Left ventricle myocardium inferior (tissue), 1 donor: Measurements from ENCODE around the gene LRRC63. TPM values are rescaled to one million over a fixed set of nuclear protein-coding genes. Genes with fewer than 3 reads are reported as not detected.
"Not testable (repeated sequence)": the region's sequence is repeated elsewhere in the genome, so short reads cannot be mapped to it uniquely, and the experiment has no call there.

Experiments
- DNase-seq: peaks from one replicate; pipeline ENCODE4 v3.0.0-alpha.2; 2020
- H3K27ac ChIP-seq: fragments of 200-600 bp; replicated peaks from 2 replicates; pipeline ENCODE4 v1.8.0; 2021
- H3K27me3 ChIP-seq: fragments of 200-600 bp; 2 replicates; pipeline ENCODE4 v1.8.0; 2021; ENCODE audit warnings: low read depth
- H3K36me3 ChIP-seq: fragments of 200-600 bp; 2 replicates; pipeline ENCODE4 v1.8.0; 2021
- H3K4me1 ChIP-seq: fragments of 200-600 bp; 2 replicates; pipeline ENCODE4 v1.8.0; 2021
- H3K4me3 ChIP-seq: fragments of 200-600 bp; 2 replicates; pipeline ENCODE4 v1.8.0; 2021; ENCODE audit warnings: mild to moderate bottlenecking, moderate library complexity
- H3K9me3 ChIP-seq: fragments of 200-600 bp; replicated peaks from 2 replicates; pipeline ENCODE4 v1.8.0; 2021
- CTCF ChIP-seq: fragments of 200-600 bp; IDR thresholded peaks from 2 replicates; pipeline ENCODE4 v1.8.0; 2021; ENCODE audit warnings: antibody characterized with exemption, mild to moderate bottlenecking, borderline replicate concordance
- intact Hi-C: fragments of 100-400 bp; cut with micrococcal nuclease; formaldehyde crosslinking; loops from one replicate; pipeline ENCODE4 v1.11.0; 2022
- long read RNA-seq: library from polyadenylated mRNA; unstranded; transcript quantifications from one replicate; pipeline ENCODE4 v2.0.0, GENCODE V29; 2021
- total RNA-seq: library from RNA; stranded (reverse); fragmentation: NEBNext Ultra II Directional; extraction: Animal tissue kit (Norgen Biotek cat#: 25700); gene quantifications from one replicate; pipeline ENCODE4 v1.2.1, GENCODE V29; 2021
- donor health status: DM: no; HTN: yes; CAD: no; lungs with severe emphysema.

The LRRC63 gene
- not detected for total RNA-seq
- long read RNA-seq, result 0 reads

- DNase-seq, result peak; percentile 81
- Histone ChIP-seq H3K4me3 (peak within 1 kb of the TSS; percentile 65), H3K4me1 (peaks cover 14% of the 10 kb centered on the region), H3K36me3 (no peaks in the 10 kb centered on the region), H3K27me3 (peaks cover 54% of the 10 kb centered on the region), H3K9me3 (peaks cover 6% of the 10 kb centered on the region), H3K27ac (no peak within 1 kb of the TSS)
- TF ChIP-seq CTCF, result no peak
- intact Hi-C loops, result no loop called here
Observed at GRCh38 chr13:46211483-46212351, at the start of gene LRRC63. Gene LRRC63, plus strand, starts transcription at chr13:46211928. Its CDS starts 1,107 bp downstream, at chr13:46213035.

- DNase-seq, H3K4me3 ChIP-seq, H3K9me3 ChIP-seq, H3K36me3 ChIP-seq, intact Hi-C loops, H3K4me1 ChIP-seq, H3K27ac ChIP-seq: not testable (repeated sequence)
- peaks cover 33% of the 10 kb centered on the region for H3K27me3 ChIP-seq
Observed at GRCh38 chr13:46162741-46163140, 49.0 kb upstream of the LRRC63 start.

GRCh38 chr13:46164661-46165060 lies 47.1 kb upstream of the LRRC63 start:
- Histone ChIP-seq H3K27me3 (peaks cover 32% of the 10 kb centered on the region), H3K4me1 (no peaks in the 10 kb centered on the region), H3K27ac (no peak overlapping the region), H3K9me3 (no peaks in the 10 kb centered on the region), H3K4me3 (no peak overlapping the region), H3K36me3 (no peaks in the 10 kb centered on the region)
- intact Hi-C loops, result no loop called here
- DNase-seq, result no peak
- no peak for TF ChIP-seq CTCF

GRCh38 chr13:46165485-46166223 lies 46.1 kb upstream of the LRRC63 start:
- no peak for TF ChIP-seq CTCF
- no peak for DNase-seq
- Histone ChIP-seq H3K9me3 (no peaks in the 10 kb centered on the region), H3K4me1 (peaks cover 8% of the 10 kb centered on the region), H3K36me3 (no peaks in the 10 kb centered on the region), H3K27ac (no peak overlapping the region), H3K4me3 (no peak overlapping the region), H3K27me3 (peaks cover 32% of the 10 kb centered on the region)
- intact Hi-C loops, result no loop called here

GRCh38 chr13:46166224-46166584 lies 45.5 kb upstream of the LRRC63 start:
- DNase-seq, result no peak
- H3K4me1 ChIP-seq, result peaks cover 13% of the 10 kb centered on the region
- TF ChIP-seq CTCF, result no peak
- H3K9me3 ChIP-seq, result no peaks in the 10 kb centered on the region
- H3K27me3 ChIP-seq, result peaks cover 32% of the 10 kb centered on the region
- H3K4me3 ChIP-seq, result no peak overlapping the region
- no peaks in the 10 kb centered on the region for H3K36me3 ChIP-seq
- intact Hi-C loops, result no loop called here
- H3K27ac ChIP-seq, result no peak overlapping the region
